ENCODE data around the gene BCAS4. TPM values are rescaled to one million over a fixed set of nuclear protein-coding genes. Genes with fewer than 3 reads are reported as not detected.

The BCAS4 gene
- total and polyA plus RNA-seq, 8 donors, result under 0.01 to 7.2 (median 2.2) TPM; not detected in 1

DNA sequence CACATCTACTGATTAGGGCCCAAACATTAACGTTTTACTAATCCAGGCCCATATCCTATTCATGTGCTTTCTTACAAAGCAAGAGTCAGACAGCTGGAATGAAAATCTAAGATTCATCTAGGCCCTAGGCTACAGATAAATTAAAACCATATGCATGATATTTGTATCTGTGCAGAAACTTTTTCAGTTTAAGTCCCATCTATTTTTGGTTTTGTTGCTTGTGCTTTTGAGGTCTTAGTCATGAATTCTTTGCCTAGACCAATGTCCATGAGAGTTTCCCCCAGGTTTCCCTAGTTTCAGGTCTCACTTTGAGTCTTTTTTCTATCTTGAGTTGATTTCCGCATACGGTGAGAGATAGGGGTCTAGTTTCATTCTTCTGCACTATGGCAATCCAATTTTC lies 116.2 kb downstream of the BCAS4 start:
- DNase-seq, result no peak
- Histone ChIP-seq H3K9me3 (no peaks in the 10 kb centered on the region), H3K4me3 (no peak overlapping the region), H3K4me1 (peaks cover 39 to 85% (median 59%) of the 10 kb centered on the region in 4 donors), H3K36me3 (peaks cover 0 to 5% (median 1%) of the 10 kb centered on the region in 4 donors), H3K27ac (no peak overlapping the region), H3K27me3 (no peaks in the 10 kb centered on the region)
- intact Hi-C loops (cut with DNase I; ENCODE audit: low total_unique reads), result no loop called here
- TF ChIP-seq POLR2A (IDR thresholded peaks at IDR 0.05) (no peak), POLR2AphosphoS5 (IDR thresholded peaks at IDR 0.05) (no peak)
- TF ChIP-seq, protein P1, sequence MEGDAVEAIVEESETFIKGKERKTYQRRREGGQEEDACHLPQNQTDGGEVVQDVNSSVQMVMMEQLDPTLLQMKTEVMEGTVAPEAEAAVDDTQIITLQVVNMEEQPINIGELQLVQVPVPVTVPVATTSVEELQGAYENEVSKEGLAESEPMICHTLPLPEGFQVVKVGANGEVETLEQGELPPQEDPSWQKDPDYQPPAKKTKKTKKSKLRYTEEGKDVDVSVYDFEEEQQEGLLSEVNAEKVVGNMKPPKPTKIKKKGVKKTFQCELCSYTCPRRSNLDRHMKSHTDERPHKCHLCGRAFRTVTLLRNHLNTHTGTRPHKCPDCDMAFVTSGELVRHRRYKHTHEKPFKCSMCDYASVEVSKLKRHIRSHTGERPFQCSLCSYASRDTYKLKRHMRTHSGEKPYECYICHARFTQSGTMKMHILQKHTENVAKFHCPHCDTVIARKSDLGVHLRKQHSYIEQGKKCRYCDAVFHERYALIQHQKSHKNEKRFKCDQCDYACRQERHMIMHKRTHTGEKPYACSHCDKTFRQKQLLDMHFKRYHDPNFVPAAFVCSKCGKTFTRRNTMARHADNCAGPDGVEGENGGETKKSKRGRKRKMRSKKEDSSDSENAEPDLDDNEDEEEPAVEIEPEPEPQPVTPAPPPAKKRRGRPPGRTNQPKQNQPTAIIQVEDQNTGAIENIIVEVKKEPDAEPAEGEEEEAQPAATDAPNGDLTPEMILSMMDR (IDR thresholded peaks at IDR 0.05), result no peak
- 46 to 69% (median 60%) methylated on average over 3 of the region's 3 CpGs for WGBS, 5 donors

DNA sequence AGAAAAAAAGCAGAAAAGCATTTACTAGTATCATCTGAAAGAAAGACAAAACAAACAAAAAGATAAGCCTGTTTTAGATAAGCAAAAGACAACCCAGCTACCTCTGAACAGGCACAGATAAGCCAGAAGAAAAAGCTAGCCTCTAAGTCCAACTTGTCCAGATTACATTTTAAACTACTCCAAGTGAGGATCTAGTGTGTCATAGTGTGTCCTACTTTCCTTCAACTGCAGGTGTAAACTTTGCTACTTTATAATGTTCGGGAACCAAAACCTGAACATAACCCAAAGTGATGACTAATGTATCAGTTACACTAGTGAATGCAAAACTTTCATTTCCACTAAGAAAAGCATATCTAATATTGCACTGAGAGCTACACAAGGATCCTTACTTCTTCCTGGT lies 116.9 kb downstream of the BCAS4 start:
- intact Hi-C loops (cut with DNase I; ENCODE audit: low total_unique reads), result no loop called here
- Histone ChIP-seq H3K9me3 (no peaks in the 10 kb centered on the region), H3K36me3 (peaks cover 0 to 5% (median 1%) of the 10 kb centered on the region in 4 donors), H3K27ac (no peak overlapping the region), H3K4me1 (peaks cover 39 to 86% (median 66%) of the 10 kb centered on the region in 4 donors), H3K27me3 (no peaks in the 10 kb centered on the region), H3K4me3 (no peak overlapping the region)
- TF ChIP-seq, protein P1 (IDR thresholded peaks at IDR 0.05), result no peak
- no peak for TF ChIP-seq POLR2AphosphoS5 (IDR thresholded peaks at IDR 0.05)
- no peak for TF ChIP-seq POLR2A (IDR thresholded peaks at IDR 0.05)
- TF ChIP-seq EP300 (IDR thresholded peaks at IDR 0.05), result no peak
- no peak for DNase-seq
- WGBS, 5 donors, result 15 to 42% (median 29%) methylated on average over 1 of the region's 1 CpG

DNA sequence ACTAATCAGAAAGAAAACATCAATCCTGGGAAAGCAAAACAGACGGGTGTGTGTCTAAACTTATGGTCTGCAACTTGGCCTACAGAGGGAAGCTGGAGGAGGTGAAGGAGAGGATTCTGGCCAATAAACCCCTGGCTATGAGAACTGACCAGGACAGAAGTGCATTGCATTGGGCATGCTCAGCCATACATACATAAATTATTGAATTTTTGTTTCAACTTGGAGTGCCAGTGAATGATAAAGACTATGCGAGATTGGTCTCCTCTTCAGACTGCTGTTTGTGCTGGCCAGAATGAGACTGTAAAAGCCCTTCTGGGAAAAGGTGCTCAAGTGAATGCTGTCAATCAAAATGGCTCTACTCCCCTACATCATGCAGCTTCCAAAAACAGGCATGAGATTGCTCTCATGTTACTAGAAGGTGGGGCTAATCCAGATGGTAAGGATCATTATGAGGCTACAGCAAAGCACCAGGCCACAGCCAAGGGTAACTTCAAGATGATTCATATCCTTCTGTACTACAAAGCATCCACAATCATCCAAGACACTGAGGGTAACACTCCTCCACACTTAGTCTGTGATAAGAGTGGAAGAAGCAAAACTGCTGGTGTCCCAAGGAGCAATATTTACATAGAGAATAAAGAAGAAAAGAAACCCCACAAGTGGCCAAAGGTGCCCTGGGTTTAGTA lies 119.0 kb downstream of the BCAS4 start:
- Histone ChIP-seq H3K27me3 (no peaks in the 10 kb centered on the region), H3K4me1 (peaks cover 57 to 92% (median 77%) of the 10 kb centered on the region in 4 donors), H3K27ac (peak overlapping the region in 2 of 5 donors; percentile 7 to 26), H3K36me3 (peaks cover 0 to 3% (median 0%) of the 10 kb centered on the region in 4 donors), H3K9me3 (no peaks in the 10 kb centered on the region), H3K4me3 (no peak overlapping the region)
- no peak for DNase-seq
- intact Hi-C loops (cut with DNase I; ENCODE audit: low total_unique reads), result no loop called here
- TF ChIP-seq EP300 (IDR thresholded peaks at IDR 0.05) (no peak), POLR2AphosphoS5 (IDR thresholded peaks at IDR 0.05) (no peak), POLR2A (IDR thresholded peaks at IDR 0.05) (no peak)
- TF ChIP-seq, protein P1 (IDR thresholded peaks at IDR 0.05), result no peak
- WGBS, 5 donors, result 34 to 54% (median 39%) methylated on average over 2 of the region's 2 CpGs

DNA sequence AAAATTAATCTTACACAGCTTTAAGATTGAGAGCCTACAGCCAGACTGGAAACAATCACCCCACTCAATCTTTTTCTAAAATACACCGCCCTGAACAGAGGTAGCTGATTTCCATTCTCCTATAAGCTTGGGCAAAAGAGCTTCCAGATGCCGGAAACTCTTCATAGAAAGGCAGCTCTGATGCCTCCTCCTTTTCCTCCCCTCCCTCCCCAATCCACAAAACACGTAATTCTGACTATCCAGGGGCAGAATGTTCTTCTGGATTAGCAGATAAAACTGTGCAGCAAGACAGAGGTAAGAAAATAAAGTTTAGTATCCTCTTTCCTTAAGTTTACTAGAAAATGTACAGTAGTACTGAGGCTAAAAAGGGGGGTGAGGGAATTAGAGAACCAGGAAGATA lies 120.6 kb downstream of the BCAS4 start:
- Histone ChIP-seq H3K4me1 (peaks cover 65 to 94% (median 85%) of the 10 kb centered on the region in 4 donors), H3K9me3 (no peaks in the 10 kb centered on the region), H3K4me3 (no peak overlapping the region), H3K27me3 (no peaks in the 10 kb centered on the region), H3K36me3 (peaks cover 0 to 3% (median 0%) of the 10 kb centered on the region in 4 donors), H3K27ac (peak overlapping the region in 2 of 5 donors; percentile 23 to 29)
- DNase-seq, result no peak
- 31 to 49% (median 33%) methylated on average over 3 of the region's 3 CpGs for WGBS, 5 donors
- TF ChIP-seq POLR2A (IDR thresholded peaks at IDR 0.05) (no peak), POLR2AphosphoS5 (IDR thresholded peaks at IDR 0.05) (no peak), EP300 (IDR thresholded peaks at IDR 0.05) (no peak)
- TF ChIP-seq, protein P1 (IDR thresholded peaks at IDR 0.05), result no peak
- intact Hi-C loops (cut with DNase I; ENCODE audit: low total_unique reads), result no loop called here
